Calu3 (cell line): Measurements from ENCODE around the gene TBC1D26. TPM values are rescaled to one million over a fixed set of nuclear protein-coding genes. Genes with fewer than 3 reads are reported as not detected.

ENCODE experiments used
- total RNA-seq: library from RNA; stranded (reverse); gene quantifications from 2 replicates; pipeline ENCODE4 v1.2.3, GENCODE V29; 2022

The TBC1D26 gene
- total RNA-seq, 1 experiment from 2014 or later, result 0.19 TPM

Other genes with a start within 250 kb of the TBC1D26 start
- gene TVP23C, start 168.8 kb upstream of the TBC1D26 start, total RNA-seq, result 7.4 and 7.7 TPM in 2 replicates
- gene FBXW10B, start 112.6 kb upstream of the TBC1D26 start, total RNA-seq, result 8.1 and 12.6 TPM in 2 replicates
- gene TRIM16, start 48.0 kb upstream of the TBC1D26 start, total RNA-seq, result 53.2 and 56.1 TPM in 2 replicates
- 15.3 and 22.3 TPM in 2 replicates for gene ZNF286A, start 32.5 kb upstream of the TBC1D26 start, total RNA-seq
- 10.7 and 12.6 TPM in 2 replicates for gene ADORA2B, start 212.8 kb downstream of the TBC1D26 start, total RNA-seq